Esophagus squamous epithelium (tissue), 5 donors: ENCODE results near the gene HIPK3. TPM values are rescaled to one million over a fixed set of nuclear protein-coding genes. Genes with fewer than 3 reads are reported as not detected.

ENCODE experiments used
- DNase-seq: peaks from one replicate; lab custom pipeline; 2025; lab: John Stamatoyannopoulos, UW
- H3K27ac ChIP-seq, 4 donors: fragments of 200-600 bp; sonication (generic); one replicate each; pipeline ENCODE4 v1.5.1; 2016 to 2019; ENCODE audit warnings: mild to moderate bottlenecking in 1 of 4
- H3K27me3 ChIP-seq, 4 donors: fragments of 200-600 bp; sonication (generic); 1 replicate in 3 of 4; 2 replicates in 1 of 4; pipeline versions ENCODE4 v1.5.1 to v1.6.0; 2017 to 2021; ENCODE audit warnings: antibody characterized with exemption in 1 of 4
- H3K36me3 ChIP-seq, 3 donors: fragments of 200-600 bp; sonication (generic); one replicate each; pipeline ENCODE4 v1.5.1; 2016 to 2019
- H3K4me1 ChIP-seq, 3 donors: fragments of 200-600 bp; sonication (generic); one replicate each; pipeline ENCODE4 v1.5.1; 2017 to 2019
- H3K4me3 ChIP-seq, 4 donors: fragments of 200-600 bp; sonication (generic); 1 replicate in 3 of 4; 2 replicates in 1 of 4; pipeline ENCODE4 v1.5.1; 2016 to 2019; ENCODE audit warnings: mild to moderate bottlenecking in 2 of 4, moderate library complexity in 1 of 4
- H3K9me3 ChIP-seq, 3 donors: fragments of 200-600 bp; sonication (generic); one replicate each; pipeline ENCODE4 v1.5.1; 2016 to 2019
- CTCF ChIP-seq, 6 experiments: fragments of 450-650 bp in 4 of 6; fragments of 200-600 bp in 2 of 6; sonication (generic) in 2 of 6; IDR thresholded peaks; one replicate each; pipeline ENCODE4 v1.5.1; 2016 to 2019; ENCODE audit warnings: antibody characterized with exemption in 6 of 6, mild to moderate bottlenecking in 4 of 6, moderate library complexity in 4 of 6
- POLR2A ChIP-seq, 4 donors: fragments of 450-650 bp; IDR thresholded peaks; one replicate each; pipeline ENCODE4 v1.6.1; 2017; ENCODE audit warnings: antibody characterized with exemption in 4 of 4, mild to moderate bottlenecking in 4 of 4, moderate library complexity in 3 of 4
- WGBS, 2 donors: methylation state at CpG; one replicate each; pipeline ENCODE4 v1.1.5; 2018; 5-methylcytosine and 5-hydroxymethylcytosine counted together
- intact Hi-C: fragments of 100-400 bp; cut with DNase I; formaldehyde crosslinking; loops from one replicate; pipeline ENCODE4 v1.15.0; 2022
- total RNA-seq, 4 donors: library from RNA; depleted of rRNA; stranded (reverse); fragments of >200 nt; gene quantifications; one replicate each; pipeline ENCODE4 v1.1.0, GENCODE V29; 2016
- donor health status: DM: yes; HTN: yes; CAD: no.

HIPK3 gene
- total RNA-seq, 4 donors from 2014 or later, result 43.8 to 169 (median 68.9) TPM

- intact Hi-C loops, result no loop called here
- TF ChIP-seq CTCF (IDR thresholded peaks at IDR 0.05) (no peak), POLR2A (IDR thresholded peaks at IDR 0.05) (no peak)
- H3K4me1 ChIP-seq, result no peaks in the 10 kb centered on the region
- no peak overlapping the region for H3K4me3 ChIP-seq
- H3K9me3 ChIP-seq, result no peaks in the 10 kb centered on the region
- DNase-seq, result no peak
- peaks cover 1 to 97% (median 16%) of the 10 kb centered on the region in 3 donors for H3K36me3 ChIP-seq
- H3K27me3 ChIP-seq, result no peaks in the 10 kb centered on the region
- WGBS, 2 donors, result 38 to 63% methylated on average over 2 of the region's 2 CpGs
- no peak overlapping the region for H3K27ac ChIP-seq
Observed at GRCh38 chr11:33344611-33345010, 87.4 kb downstream of the HIPK3 start.

DNA sequence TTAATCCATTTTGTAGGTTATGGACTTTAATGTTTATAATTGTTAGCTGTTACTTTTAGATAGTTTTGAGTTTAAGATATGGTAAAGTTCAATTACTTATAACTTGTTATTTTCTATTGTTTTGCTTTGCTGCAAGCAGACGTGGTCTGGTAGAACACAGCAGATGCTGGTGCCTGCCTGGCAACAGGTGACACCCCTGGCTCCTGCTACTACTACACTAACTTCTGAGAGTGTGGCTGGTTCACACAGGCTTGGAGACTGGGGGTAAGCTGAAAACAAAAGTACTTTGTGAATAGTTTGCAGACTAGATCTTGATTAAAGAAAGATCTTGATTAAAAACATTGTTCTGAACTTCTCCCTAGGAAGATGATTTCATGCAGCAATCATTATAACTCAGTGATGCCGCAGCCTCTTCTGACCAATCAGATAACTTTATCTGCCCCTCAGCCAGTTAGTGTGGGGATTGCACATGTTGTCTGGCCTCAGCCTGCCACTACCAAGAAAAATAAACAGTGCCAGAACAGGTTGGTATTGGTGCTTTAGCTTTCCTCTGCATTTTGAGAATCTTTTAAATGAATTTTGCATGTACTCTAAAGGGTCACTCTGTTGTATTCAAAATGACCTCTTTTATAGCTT, 90.4 kb downstream of the HIPK3 start:
- no peak for TF ChIP-seq POLR2A (IDR thresholded peaks at IDR 0.05)
- no peak for TF ChIP-seq CTCF (IDR thresholded peaks at IDR 0.05)
- no peaks in the 10 kb centered on the region for H3K4me1 ChIP-seq
- no peaks in the 10 kb centered on the region for H3K9me3 ChIP-seq
- intact Hi-C loops, result no loop called here
- H3K36me3 ChIP-seq, result peaks cover 6 to 97% (median 24%) of the 10 kb centered on the region in 3 donors
- 68 to 80% methylated on average over 2 of the region's 2 CpGs for WGBS, 2 donors
- no peak overlapping the region for H3K27ac ChIP-seq
- no peak overlapping the region for H3K4me3 ChIP-seq
- DNase-seq, result no peak
- no peaks in the 10 kb centered on the region for H3K27me3 ChIP-seq

GRCh38 chr11:33350287-33350686, 93.1 kb downstream of the HIPK3 start:
- DNase-seq, result no peak
- Histone ChIP-seq H3K27ac (no peak overlapping the region), H3K9me3 (no peaks in the 10 kb centered on the region), H3K4me3 (no peak overlapping the region), H3K27me3 (no peaks in the 10 kb centered on the region), H3K4me1 (no peaks in the 10 kb centered on the region), H3K36me3 (peaks cover 15 to 98% (median 30%) of the 10 kb centered on the region in 3 donors)
- WGBS, 2 donors, result 98 to 100% methylated on average over 4 of the region's 4 CpGs
- TF ChIP-seq CTCF (IDR thresholded peaks at IDR 0.05) (no peak), POLR2A (IDR thresholded peaks at IDR 0.05) (no peak)
- intact Hi-C loops, result no loop called here

- 75 to 78% methylated on average over 4 of the region's 4 CpGs for WGBS, 2 donors
- Histone ChIP-seq H3K4me3 (no peak overlapping the region), H3K36me3 (peaks cover 2 to 21% (median 6%) of the 10 kb centered on the region in 3 donors), H3K27me3 (no peaks in the 10 kb centered on the region), H3K27ac (no peak overlapping the region), H3K4me1 (peaks cover 0 to 6% (median 0%) of the 10 kb centered on the region in 3 donors), H3K9me3 (no peaks in the 10 kb centered on the region)
- DNase-seq, result no peak
- TF ChIP-seq CTCF (IDR thresholded peaks at IDR 0.05) (no peak), POLR2A (IDR thresholded peaks at IDR 0.05) (no peak)
- intact Hi-C loops, result no loop called here
Observed at GRCh38 chr11:33358150-33358831, 101.1 kb downstream of the HIPK3 start.

GRCh38 chr11:33360642-33361041, 103.5 kb downstream of the HIPK3 start:
- DNase-seq, result no peak
- intact Hi-C loops, result loop anchor here (5.0 kb wide), 1 partner anchor 327 kb away; no protein-coding TSS in a partner anchor
- Histone ChIP-seq H3K4me3 (no peak overlapping the region), H3K27me3 (no peaks in the 10 kb centered on the region), H3K4me1 (peaks cover 0 to 6% (median 0%) of the 10 kb centered on the region in 3 donors), H3K9me3 (no peaks in the 10 kb centered on the region), H3K36me3 (no peaks in the 10 kb centered on the region), H3K27ac (no peak overlapping the region)
- WGBS, 2 donors, result 51 to 64% methylated on average over 4 of the region's 4 CpGs
- no peak for TF ChIP-seq POLR2A (IDR thresholded peaks at IDR 0.05)
- no peak for TF ChIP-seq CTCF (IDR thresholded peaks at IDR 0.05)
